GM15510 (cell line): Measurements from ENCODE around the gene PLXNA4.

Experiments used
- POLR2A ChIP-seq: IDR thresholded peaks from 3 replicates; pipeline ENCODE4 v1.6.1; 2011; ENCODE audit warnings: borderline replicate concordance; ENCODE audit not compliant: insufficient read length; ENCODE audit errors: extremely low read depth

The PLXNA4 gene

GRCh38 chr7:132443761-132444520 is 132.3 kb downstream of the PLXNA4 start:
- no peak for TF ChIP-seq POLR2A

GRCh38 chr7:132441935-132442334 is 134.3 kb downstream of the PLXNA4 start:
- TF ChIP-seq POLR2A: no peak

GRCh38 chr7:132440151-132440550 is 136.1 kb downstream of the PLXNA4 start:
- no peak for TF ChIP-seq POLR2A

DNA sequence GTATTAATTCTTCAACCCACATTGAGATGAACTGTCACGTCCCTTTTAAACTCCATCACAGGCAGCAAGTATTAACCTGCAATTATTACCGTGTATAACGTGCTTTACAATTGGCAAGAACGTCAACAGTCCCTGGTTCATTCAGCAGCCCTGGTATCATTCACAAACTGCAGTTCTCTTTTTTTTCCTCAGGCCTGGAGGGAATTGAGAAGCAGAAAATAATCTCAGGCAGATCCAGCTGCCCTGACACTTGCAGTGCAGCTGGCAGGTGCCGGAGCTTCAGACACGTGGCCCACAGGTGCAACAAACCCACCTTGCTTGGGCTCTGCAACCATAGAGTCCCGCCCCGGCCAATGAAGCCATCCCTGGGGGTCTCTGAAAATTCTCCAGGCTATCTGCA is 137.3 kb downstream of the PLXNA4 start:
- no peak for TF ChIP-seq POLR2A

GRCh38 chr7:132437730-132438129 is 138.5 kb downstream of the PLXNA4 start:
- TF ChIP-seq POLR2A: no peak

GRCh38 chr7:132436121-132436520 is 140.1 kb downstream of the PLXNA4 start:
- TF ChIP-seq POLR2A: no peak

- TF ChIP-seq POLR2A: no peak
These were observed 141.0 kb downstream of the PLXNA4 start for GRCh38 chr7:132435016-132435990.

GRCh38 chr7:132434041-132434440 is 142.2 kb downstream of the PLXNA4 start:
- TF ChIP-seq POLR2A: no peak

- no peak for TF ChIP-seq POLR2A
These were observed 143.0 kb downstream of the PLXNA4 start for GRCh38 chr7:132433301-132433700.

GRCh38 chr7:132430861-132431822 is 145.1 kb downstream of the PLXNA4 start:
- TF ChIP-seq POLR2A: no peak

DNA sequence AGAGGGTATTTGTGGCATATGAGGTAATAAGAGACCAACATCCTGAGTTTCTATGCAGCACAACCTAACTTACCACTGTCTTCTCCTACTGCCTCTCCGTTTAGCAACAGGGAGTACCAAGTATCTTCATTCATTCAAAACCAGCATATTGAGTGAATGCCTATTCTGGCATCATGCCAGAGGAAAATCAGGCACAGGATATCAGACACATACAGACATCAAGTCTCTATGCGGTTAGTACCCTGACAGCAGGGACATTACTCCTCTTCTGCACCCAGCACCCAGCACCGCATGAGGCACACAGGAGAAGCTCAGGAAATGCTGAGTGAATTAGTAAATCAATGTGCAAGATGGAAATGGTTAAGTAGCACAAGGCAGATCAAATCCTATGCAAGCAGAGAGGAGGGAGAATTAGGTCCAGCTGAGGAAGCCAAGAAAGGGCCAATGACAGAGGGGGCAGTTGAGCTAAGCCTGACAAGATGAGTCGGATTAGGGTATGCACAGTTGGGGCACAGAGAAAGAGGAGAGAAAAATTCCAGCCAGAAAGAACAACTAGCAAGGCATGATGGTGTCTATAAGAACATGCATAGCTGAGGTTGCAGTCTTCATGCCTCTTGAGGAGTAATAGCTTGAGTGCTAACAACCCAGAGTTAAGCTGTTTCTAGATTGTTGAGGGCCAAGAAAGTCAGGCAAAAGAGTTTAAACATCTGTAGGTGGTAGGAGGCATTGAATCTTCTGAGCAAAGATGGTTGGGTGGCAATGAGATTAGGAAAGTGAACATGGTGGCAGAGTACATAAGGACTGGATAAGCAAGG is 146.0 kb downstream of the PLXNA4 start:
- TF ChIP-seq POLR2A: no peak

DNA sequence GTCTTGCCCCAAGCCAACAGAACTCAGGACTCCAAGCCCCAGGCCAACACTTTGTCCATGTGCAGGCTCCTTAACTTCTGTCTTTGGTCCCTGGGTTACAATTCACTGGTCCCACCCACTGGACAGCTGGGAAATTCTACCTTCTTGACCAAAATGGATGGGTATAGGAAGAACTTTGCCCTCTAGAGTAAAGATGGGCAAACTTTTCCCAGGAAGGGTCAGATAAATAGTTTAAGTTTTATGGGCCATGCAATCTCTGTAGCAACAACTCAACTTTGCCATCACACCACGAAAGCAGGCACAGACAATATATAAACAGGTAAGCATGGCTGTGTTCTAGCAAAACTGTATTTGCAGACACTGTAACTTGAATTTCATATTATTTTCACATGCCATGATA is 147.1 kb downstream of the PLXNA4 start:
- TF ChIP-seq POLR2A: no peak

GRCh38 chr7:132428247-132428919 is 147.9 kb downstream of the PLXNA4 start:
- no peak for TF ChIP-seq POLR2A
